DOHH2 (cell line): ENCODE results near the gene COL13A1.

Experiments
- H3F3A ChIP-seq: fragments of 200-600 bp; sonication (generic), shearing (Covaris generic); 2 replicates; pipeline ENCODE4 v1.6.0; 2016; ENCODE audit warnings: antibody characterized with exemption, mild to moderate bottlenecking; ENCODE audit not compliant: control insufficient read depth, insufficient read depth
- H3K27ac ChIP-seq: fragments of 200-600 bp; sonication (generic); 2 replicates; pipeline ENCODE4 v1.5.1; 2014; ENCODE audit warnings: low read depth, mild to moderate bottlenecking, low read length, moderate library complexity
- H3K27me3 ChIP-seq: fragments of 200-600 bp; sonication (generic); 2 replicates; pipeline ENCODE4 v1.6.1; 2014; ENCODE audit warnings: mild to moderate bottlenecking, low read length, mixed read lengths; ENCODE audit not compliant: control insufficient read depth
- H3K36me3 ChIP-seq: fragments of 200-600 bp; sonication (generic); 2 replicates; pipeline ENCODE4 v1.6.1; 2014; ENCODE audit warnings: mild to moderate bottlenecking, low read length, moderate library complexity, mixed read lengths; ENCODE audit not compliant: control insufficient read depth
- H3K4me1 ChIP-seq: fragments of 200-600 bp; sonication (generic); 2 replicates; pipeline ENCODE4 v1.6.1; 2014; ENCODE audit warnings: mild to moderate bottlenecking, low read length, mixed read lengths; ENCODE audit not compliant: control insufficient read depth
- H3K4me2 ChIP-seq: fragments of 200-600 bp; sonication (generic); 2 replicates; pipeline ENCODE4 v1.6.0; 2014; ENCODE audit warnings: mild to moderate bottlenecking, low read length, moderate library complexity
- H3K4me3 ChIP-seq: fragments of 200-600 bp; sonication (generic); 2 replicates; pipeline ENCODE4 v1.5.1; 2014; ENCODE audit warnings: mild to moderate bottlenecking, low read length, mixed read lengths
- H3K79me2 ChIP-seq: fragments of 200-600 bp; sonication (generic); 2 replicates; pipeline ENCODE4 v1.6.1; 2014; ENCODE audit warnings: mild to moderate bottlenecking, low read length, mixed read lengths; ENCODE audit not compliant: control insufficient read depth
- H3K9me2 ChIP-seq: fragments of 200-600 bp; sonication (generic); replicated peaks from 2 replicates; pipeline ENCODE4 v1.6.1; 2014; ENCODE audit warnings: mild to moderate bottlenecking, low read length, mixed read lengths; ENCODE audit not compliant: control insufficient read depth
- H3K9me3 ChIP-seq: fragments of 200-600 bp; sonication (generic); 2 replicates; pipeline ENCODE4 v1.6.1; 2014; ENCODE audit warnings: antibody characterized with exemption, low read length, mixed read lengths; ENCODE audit not compliant: control insufficient read depth, insufficient read depth
- H4K20me1 ChIP-seq: fragments of 200-600 bp; sonication (generic); 2 replicates; pipeline ENCODE4 v1.6.0; 2014; ENCODE audit warnings: low read depth, mild to moderate bottlenecking, antibody characterized with exemption, low read length, moderate library complexity; ENCODE audit not compliant: control insufficient read depth, insufficient read depth
- EZH2phosphoT487 ChIP-seq: fragments of 200-600 bp; sonication (generic); IDR thresholded peaks from 2 replicates; pipeline ENCODE4 v1.6.1; 2017; ENCODE audit warnings: borderline replicate concordance, mild to moderate bottlenecking, antibody characterized with exemption, low read length, moderate library complexity, mixed read lengths
- TF ChIP-seq, protein P1 (sequence below): fragments of 200-600 bp; sonication (generic); IDR thresholded peaks from one replicate; pipeline ENCODE4 v1.5.1; 2014; ENCODE audit warnings: antibody characterized with exemption, mild to moderate bottlenecking, low read depth, low read length; ENCODE audit not compliant: poor library complexity, severe bottlenecking

The COL13A1 gene

GRCh38 chr10:69879634-69880257 is 78.0 kb downstream of the COL13A1 start:
- Histone ChIP-seq H3K36me3 (no peaks in the 10 kb centered on the region), H4K20me1 (no peaks in the 10 kb centered on the region), H3K4me3 (no peak overlapping the region), H3K27ac (no peak overlapping the region), H3K4me2 (no peak overlapping the region), H3K79me2 (no peaks in the 10 kb centered on the region), H3K9me2 (no peaks in the 10 kb centered on the region), H3F3A (no peaks in the 10 kb centered on the region), H3K27me3 (peaks cover 12% of the 10 kb centered on the region; the same call in 1 of the 2 replicates), H3K4me1 (no peaks in the 10 kb centered on the region), H3K9me3 (no peaks in the 10 kb centered on the region)
- no peak for TF ChIP-seq EZH2phosphoT487
- TF ChIP-seq, protein P1, sequence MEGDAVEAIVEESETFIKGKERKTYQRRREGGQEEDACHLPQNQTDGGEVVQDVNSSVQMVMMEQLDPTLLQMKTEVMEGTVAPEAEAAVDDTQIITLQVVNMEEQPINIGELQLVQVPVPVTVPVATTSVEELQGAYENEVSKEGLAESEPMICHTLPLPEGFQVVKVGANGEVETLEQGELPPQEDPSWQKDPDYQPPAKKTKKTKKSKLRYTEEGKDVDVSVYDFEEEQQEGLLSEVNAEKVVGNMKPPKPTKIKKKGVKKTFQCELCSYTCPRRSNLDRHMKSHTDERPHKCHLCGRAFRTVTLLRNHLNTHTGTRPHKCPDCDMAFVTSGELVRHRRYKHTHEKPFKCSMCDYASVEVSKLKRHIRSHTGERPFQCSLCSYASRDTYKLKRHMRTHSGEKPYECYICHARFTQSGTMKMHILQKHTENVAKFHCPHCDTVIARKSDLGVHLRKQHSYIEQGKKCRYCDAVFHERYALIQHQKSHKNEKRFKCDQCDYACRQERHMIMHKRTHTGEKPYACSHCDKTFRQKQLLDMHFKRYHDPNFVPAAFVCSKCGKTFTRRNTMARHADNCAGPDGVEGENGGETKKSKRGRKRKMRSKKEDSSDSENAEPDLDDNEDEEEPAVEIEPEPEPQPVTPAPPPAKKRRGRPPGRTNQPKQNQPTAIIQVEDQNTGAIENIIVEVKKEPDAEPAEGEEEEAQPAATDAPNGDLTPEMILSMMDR = no peak

DNA sequence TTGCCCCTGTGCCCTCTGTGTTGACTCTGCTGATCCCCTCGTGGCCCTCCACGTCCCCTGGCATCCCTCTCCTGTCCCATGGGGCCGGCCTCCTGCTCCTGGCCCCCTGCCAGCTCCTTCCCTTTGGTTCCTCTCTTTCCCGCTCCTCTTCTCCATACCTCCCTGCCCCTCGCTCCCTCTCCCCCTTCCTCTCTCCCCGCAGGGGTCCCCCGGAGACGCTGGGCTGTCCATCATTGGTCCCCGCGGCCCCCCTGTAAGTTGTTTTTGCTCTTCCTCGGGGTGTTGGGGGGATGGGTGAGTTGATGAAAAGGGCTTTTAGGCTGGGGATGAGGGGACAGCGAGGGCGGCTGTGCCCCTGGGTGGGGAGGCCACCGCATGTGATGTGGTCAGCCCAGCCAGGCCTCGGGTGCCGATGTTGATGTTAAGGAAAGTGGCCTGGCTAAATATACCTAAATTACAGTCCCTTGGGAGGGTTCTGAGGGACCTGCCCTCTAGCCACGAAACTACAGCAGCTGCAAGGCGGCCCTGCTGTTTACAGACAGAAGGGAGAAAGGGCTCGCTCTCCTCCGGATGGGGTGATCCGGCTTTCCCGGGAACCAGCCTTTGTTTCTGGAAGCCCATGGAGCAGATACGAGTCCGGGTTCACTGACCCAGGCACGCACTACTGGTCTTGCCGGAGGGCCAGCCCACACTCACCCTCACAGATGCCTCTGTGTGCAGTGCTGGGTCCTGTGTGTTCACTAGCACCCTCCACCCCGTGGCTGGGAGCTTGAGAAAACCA is 78.8 kb downstream of the COL13A1 start:
- H3K27ac ChIP-seq = no peak overlapping the region
- H3K27me3 ChIP-seq = peaks cover 12% of the 10 kb centered on the region; the same call in 1 of the 2 replicates
- no peak overlapping the region for H3K4me3 ChIP-seq
- H3K79me2 ChIP-seq = no peaks in the 10 kb centered on the region
- no peak overlapping the region for H3K4me2 ChIP-seq
- H3F3A ChIP-seq = no peaks in the 10 kb centered on the region
- no peaks in the 10 kb centered on the region for H4K20me1 ChIP-seq
- H3K36me3 ChIP-seq = no peaks in the 10 kb centered on the region
- no peak for TF ChIP-seq EZH2phosphoT487
- TF ChIP-seq, protein P1 = no peak
- no peaks in the 10 kb centered on the region for H3K9me3 ChIP-seq
- H3K4me1 ChIP-seq = no peaks in the 10 kb centered on the region
- H3K9me2 ChIP-seq = no peaks in the 10 kb centered on the region

DNA sequence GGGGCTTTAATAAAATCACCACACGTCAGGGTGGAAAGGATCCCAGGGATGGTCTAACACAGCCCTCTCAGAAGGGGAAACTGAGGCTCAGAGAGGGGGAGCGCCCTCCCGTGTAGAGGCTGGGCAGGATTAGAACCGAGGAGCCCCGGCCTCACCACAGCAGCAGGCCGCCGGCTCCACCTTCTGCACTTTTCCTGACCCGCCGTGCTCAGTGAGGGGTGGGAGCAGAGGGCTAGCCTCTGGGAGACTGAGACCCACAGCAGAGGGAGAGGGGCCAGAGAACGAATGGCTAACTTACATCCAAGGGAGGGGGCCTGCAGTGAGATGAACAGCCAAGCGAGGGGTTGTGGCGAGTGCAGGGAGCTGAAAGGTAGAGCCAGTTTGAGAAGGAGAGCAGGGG is 79.5 kb downstream of the COL13A1 start:
- Histone ChIP-seq H3F3A (no peaks in the 10 kb centered on the region), H3K4me1 (no peaks in the 10 kb centered on the region), H3K27ac (no peak overlapping the region), H4K20me1 (no peaks in the 10 kb centered on the region), H3K79me2 (no peaks in the 10 kb centered on the region), H3K27me3 (peaks cover 12% of the 10 kb centered on the region; the same call in 1 of the 2 replicates), H3K4me3 (no peak overlapping the region), H3K9me2 (no peaks in the 10 kb centered on the region), H3K9me3 (no peaks in the 10 kb centered on the region), H3K4me2 (no peak overlapping the region), H3K36me3 (no peaks in the 10 kb centered on the region)
- TF ChIP-seq, protein P1 = no peak
- TF ChIP-seq EZH2phosphoT487 = no peak
